GM13976 (cell line): Measurements from ENCODE around the gene SDSL.

Experiments used
- DNase-seq: peaks from one replicate; pipeline ENCODE4 v3.0.0; 2012; ENCODE audit warnings: low spot score
- in situ Hi-C: fragments of 300-500 bp; cut with MboI; formaldehyde crosslinking; loops from one replicate; pipeline ENCODE4 v1.12.0; 2022; ENCODE audit warnings: low sequenced_read_pairs, mixed read lengths, inconsistent platforms; ENCODE audit not compliant: unreplicated experiment
- TF ChIP-seq, protein P1 (sequence below): IDR thresholded peaks from 2 replicates; pipeline ENCODE4 v1.5.1; 2012; ENCODE audit warnings: borderline replicate concordance, mild to moderate bottlenecking; ENCODE audit not compliant: insufficient read depth; ENCODE audit errors: extremely low read depth, missing control alignments, control extremely low read depth

The SDSL gene

DNA sequence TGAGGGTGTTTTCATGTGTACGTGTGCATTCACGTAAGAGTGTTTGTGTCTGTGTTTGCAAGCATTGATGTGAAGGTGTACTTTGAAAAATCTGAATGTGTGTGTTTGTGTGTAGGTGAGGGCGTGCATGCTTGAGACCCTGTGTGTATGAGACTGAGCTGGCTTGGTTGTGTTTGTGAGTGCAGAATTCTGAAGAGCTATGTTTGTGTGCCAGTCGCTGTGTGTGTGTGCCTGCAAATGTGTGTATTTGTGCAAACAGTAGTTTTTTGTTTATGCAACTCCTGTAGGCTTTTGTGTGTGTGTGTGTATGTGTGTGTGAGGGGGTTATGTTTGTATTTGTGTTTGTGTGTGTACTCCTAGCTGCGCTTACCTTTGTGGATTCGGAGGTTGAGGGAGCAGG is 51.2 kb downstream of the SDSL start:
- DNase-seq, result no peak
- in situ Hi-C loops, result loop anchor here (25.0 kb wide), 2 partner anchors 439 to 939 kb away; partner anchors contain the start of gene TBX5
- TF ChIP-seq, protein P1, sequence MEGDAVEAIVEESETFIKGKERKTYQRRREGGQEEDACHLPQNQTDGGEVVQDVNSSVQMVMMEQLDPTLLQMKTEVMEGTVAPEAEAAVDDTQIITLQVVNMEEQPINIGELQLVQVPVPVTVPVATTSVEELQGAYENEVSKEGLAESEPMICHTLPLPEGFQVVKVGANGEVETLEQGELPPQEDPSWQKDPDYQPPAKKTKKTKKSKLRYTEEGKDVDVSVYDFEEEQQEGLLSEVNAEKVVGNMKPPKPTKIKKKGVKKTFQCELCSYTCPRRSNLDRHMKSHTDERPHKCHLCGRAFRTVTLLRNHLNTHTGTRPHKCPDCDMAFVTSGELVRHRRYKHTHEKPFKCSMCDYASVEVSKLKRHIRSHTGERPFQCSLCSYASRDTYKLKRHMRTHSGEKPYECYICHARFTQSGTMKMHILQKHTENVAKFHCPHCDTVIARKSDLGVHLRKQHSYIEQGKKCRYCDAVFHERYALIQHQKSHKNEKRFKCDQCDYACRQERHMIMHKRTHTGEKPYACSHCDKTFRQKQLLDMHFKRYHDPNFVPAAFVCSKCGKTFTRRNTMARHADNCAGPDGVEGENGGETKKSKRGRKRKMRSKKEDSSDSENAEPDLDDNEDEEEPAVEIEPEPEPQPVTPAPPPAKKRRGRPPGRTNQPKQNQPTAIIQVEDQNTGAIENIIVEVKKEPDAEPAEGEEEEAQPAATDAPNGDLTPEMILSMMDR, result no peak

DNA sequence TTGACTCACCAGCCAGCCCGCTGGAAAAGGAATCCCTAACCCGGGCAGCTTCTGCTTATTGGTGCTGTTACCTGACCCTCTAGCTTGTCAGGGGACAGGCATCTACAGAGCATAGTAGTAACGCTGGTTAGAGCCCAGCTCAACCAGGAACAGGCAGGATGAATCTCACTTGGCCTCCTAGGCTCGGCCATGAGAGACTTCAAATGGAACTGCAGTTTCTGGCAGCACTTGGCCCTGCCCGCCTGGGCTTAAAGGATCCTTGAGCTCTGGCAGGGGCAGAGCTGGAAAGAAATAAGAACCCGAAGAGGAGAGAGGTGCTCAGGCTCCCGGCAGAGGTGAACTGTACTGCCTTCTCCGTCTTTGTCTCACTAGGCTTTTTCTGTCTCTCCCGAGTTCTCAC is 51.8 kb downstream of the SDSL start:
- DNase-seq, result no peak
- in situ Hi-C loops, result loop anchor here (25.0 kb wide), 2 partner anchors 438 to 938 kb away; partner anchors contain the start of gene TBX5
- TF ChIP-seq, protein P1, result no peak

DNA sequence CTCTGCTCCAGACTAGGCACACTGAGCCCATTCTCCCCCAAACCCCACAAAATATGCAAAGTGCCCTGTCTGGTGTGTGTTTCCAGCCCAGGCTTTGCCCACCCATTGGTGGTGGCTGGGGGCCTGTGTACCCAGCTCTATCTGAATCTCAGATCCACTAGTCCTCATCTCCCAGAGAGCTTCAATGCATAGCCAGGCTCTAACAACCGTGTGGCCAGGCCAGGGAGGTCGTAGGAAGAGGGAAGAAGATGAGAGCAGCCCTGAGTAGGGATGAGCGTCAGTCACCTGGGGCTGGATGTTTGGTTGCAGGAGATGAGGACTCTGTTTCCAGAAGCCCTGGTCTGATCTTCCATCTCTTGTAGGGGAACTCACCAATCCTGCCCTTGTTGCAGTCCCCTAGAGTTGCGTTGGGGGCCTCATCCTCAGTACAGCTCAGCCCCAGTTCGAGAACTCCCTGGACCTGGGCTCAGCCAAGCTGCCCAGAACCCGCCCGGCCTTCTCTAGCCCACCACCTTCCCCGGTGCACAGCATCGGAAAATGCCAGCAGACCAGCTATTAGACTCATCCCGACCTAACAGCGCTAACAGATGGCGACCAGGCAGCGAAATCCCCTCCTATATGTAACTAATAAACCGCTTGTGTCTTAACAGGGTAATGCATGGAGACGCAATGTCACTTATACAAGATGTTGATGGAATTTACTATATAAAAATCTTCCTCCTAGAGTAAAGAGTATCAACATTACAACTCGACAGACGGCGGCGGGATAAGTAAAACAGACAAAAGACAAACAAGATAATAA is 52.7 kb downstream of the SDSL start:
- in situ Hi-C loops, result loop anchor here (25.0 kb wide), 2 partner anchors 437 to 937 kb away; partner anchors contain the start of gene TBX5
- no peak for DNase-seq

DNA sequence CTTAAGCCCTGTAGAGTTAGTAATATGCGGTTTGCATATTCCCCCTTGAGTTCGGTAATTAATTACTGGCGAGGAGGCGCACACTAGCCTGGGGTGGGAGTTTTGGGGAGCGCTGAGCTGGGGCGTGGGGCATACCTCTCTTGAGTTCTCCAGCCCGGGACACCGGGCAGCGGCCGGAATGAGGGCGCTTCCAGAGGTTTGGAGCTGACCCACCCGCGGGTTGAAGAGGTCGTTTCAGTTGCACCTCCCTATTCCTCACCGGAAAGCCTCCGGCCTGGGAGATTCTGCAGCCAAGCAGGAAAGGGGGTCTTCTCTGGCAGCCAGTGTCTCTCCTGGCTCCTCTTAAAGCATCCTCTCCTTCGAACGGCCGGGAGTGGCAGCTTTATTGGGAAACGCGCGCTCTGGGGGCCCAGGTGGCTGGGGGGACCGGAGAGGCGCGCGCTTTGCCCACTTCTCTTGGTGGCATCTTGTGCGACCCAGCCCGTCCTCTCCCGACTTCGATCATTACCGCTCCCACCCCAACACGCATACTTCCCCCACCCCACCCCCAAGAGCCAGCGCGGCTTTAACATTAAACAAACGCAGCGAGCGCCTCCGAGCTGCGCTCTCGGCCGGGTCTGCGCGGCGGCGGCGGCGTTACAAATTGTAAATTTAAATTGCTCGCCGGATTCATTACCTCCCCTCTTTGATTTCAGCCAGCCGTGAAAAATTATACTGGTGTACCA is 53.4 kb downstream of the SDSL start:
- TF ChIP-seq, protein P1, result no peak
- DNase-seq, result no peak
- in situ Hi-C loops, result no loop called here

More for the DNA sequence above, 52.7 kb downstream of the SDSL start:
- TF ChIP-seq, protein P1, result no peak

DNA sequence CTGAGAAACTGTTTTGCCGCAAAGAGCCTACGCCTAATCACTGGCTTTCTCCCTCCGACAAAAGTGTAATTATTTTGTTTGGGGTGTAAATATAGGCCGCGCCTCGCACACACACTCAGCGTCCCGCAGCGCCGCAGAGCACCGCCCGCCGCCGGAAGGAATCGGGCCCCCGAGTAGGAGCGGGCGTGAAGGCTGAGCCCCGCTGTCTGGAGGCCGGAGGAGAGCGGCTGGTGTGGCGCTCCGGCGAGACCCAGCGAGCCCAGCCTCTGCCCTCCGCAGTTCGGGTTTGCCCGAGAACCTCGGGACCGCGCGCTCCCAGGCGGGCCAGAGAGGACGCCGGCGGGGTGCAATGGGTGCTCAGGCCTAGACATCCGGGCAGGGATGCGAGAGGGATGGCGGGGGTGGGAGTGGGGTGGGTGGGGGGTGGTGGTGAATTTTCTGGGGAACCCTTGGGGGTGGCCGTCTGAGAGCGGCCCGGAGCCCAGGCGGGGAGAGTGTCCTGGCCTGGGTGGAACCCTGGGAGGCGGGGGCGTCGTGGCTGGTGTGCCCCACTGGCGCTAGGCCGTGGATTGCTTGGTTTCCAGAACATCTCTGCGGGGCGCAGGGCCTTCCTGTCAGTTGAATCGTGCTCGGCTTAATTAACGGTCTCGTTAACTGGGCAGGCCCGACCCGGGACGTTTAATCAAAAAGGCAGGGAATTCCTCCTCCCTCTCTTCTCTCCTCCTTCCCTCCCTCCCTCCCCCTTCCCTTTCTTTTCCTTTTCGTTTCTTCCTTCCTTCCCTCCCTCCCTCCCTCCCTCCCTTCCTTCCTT is 54.2 kb downstream of the SDSL start:
- in situ Hi-C loops, result no loop called here
- TF ChIP-seq, protein P1, result no peak
- no peak for DNase-seq
